ENCODE data around the gene CHCHD3.

The CHCHD3 gene

GRCh38 chr7:132815696-132816311 is 266.1 kb downstream of the CHCHD3 start:
- DNase-seq (ENCODE audit: low spot score): no peak

- no peak for DNase-seq (ENCODE audit: low spot score)
Observed at GRCh38 chr7:132815130-132815529, 266.8 kb downstream of the CHCHD3 start.

GRCh38 chr7:132810561-132810960 is 271.3 kb downstream of the CHCHD3 start:
- DNase-seq (ENCODE audit: low spot score): no peak

- DNase-seq (ENCODE audit: low spot score): no peak
Observed at GRCh38 chr7:132806834-132807233, 275.1 kb downstream of the CHCHD3 start.

- no peak for DNase-seq (ENCODE audit: low spot score)
Observed at GRCh38 chr7:132805766-132806165, 276.1 kb downstream of the CHCHD3 start.

- no peak for DNase-seq (ENCODE audit: low spot score)
Observed at GRCh38 chr7:132804849-132805485, 276.9 kb downstream of the CHCHD3 start.

- no peak for DNase-seq (ENCODE audit: low spot score)
Observed at GRCh38 chr7:132800522-132800921, 281.4 kb downstream of the CHCHD3 start.

- DNase-seq (ENCODE audit: low spot score): no peak
Observed at GRCh38 chr7:132799081-132799413, 282.8 kb downstream of the CHCHD3 start.

GRCh38 chr7:132797152-132797551 is 284.7 kb downstream of the CHCHD3 start:
- DNase-seq (ENCODE audit: low spot score): no peak

GRCh38 chr7:132793474-132793873 is 288.4 kb downstream of the CHCHD3 start:
- no peak for DNase-seq (ENCODE audit: low spot score)

GRCh38 chr7:132791036-132791435 is 290.9 kb downstream of the CHCHD3 start:
- DNase-seq (ENCODE audit: low spot score): no peak

GRCh38 chr7:132790104-132790503 is 291.8 kb downstream of the CHCHD3 start:
- no peak for DNase-seq (ENCODE audit: low spot score)

- no peak for DNase-seq (ENCODE audit: low spot score)
Observed at GRCh38 chr7:132789281-132789680, 292.6 kb downstream of the CHCHD3 start.

GRCh38 chr7:132785870-132786269 is 296.0 kb downstream of the CHCHD3 start:
- no peak for DNase-seq (ENCODE audit: low spot score)

- no peak for DNase-seq (ENCODE audit: low spot score)
Observed at GRCh38 chr7:132784406-132784805, 297.5 kb downstream of the CHCHD3 start.

- DNase-seq (ENCODE audit: low spot score): no peak
Observed at GRCh38 chr7:132783824-132784223, 298.1 kb downstream of the CHCHD3 start.

GRCh38 chr7:132782777-132783640 is 298.9 kb downstream of the CHCHD3 start:
- no peak for DNase-seq (ENCODE audit: low spot score)

GRCh38 chr7:132780822-132781221 is 301.1 kb downstream of the CHCHD3 start:
- DNase-seq (ENCODE audit: low spot score): no peak

GRCh38 chr7:132779164-132779563 is 302.7 kb downstream of the CHCHD3 start:
- DNase-seq (ENCODE audit: low spot score): no peak

- DNase-seq (ENCODE audit: low spot score): no peak
Observed at GRCh38 chr7:132778761-132779160, 303.1 kb downstream of the CHCHD3 start.

GRCh38 chr7:132777956-132778355 is 303.9 kb downstream of the CHCHD3 start:
- no peak for DNase-seq (ENCODE audit: low spot score)

- DNase-seq (ENCODE audit: low spot score): no peak
Observed at GRCh38 chr7:132777414-132777813, 304.5 kb downstream of the CHCHD3 start.

- DNase-seq (ENCODE audit: low spot score): no peak
Observed at GRCh38 chr7:132776048-132776620, 305.8 kb downstream of the CHCHD3 start.
